ENCODE measurements around the gene DIP2A.

Gene DIP2A

GRCh38 chr21:46616656-46617055 lies 158.0 kb downstream of the DIP2A start:
- H3K4me2 ChIP-seq (ENCODE audit: low read length) = no peak overlapping the region
- H3K27ac ChIP-seq (ENCODE audit: low read depth, low read length) = no peak overlapping the region
- H3K4me1 ChIP-seq (ENCODE audit: control insufficient read depth, low read length) = no peaks in the 10 kb centered on the region
- no peaks in the 10 kb centered on the region for H4K20me1 ChIP-seq (ENCODE audit: control insufficient read depth, insufficient read depth, low read depth, low read length)
- H3K9me3 ChIP-seq (ENCODE audit: control insufficient read depth, insufficient read depth, low read length) = no peaks in the 10 kb centered on the region
- H3K27me3 ChIP-seq (ENCODE audit: control insufficient read depth, low read length) = no peaks in the 10 kb centered on the region
- no peak overlapping the region for H3K4me3 ChIP-seq (ENCODE audit: low read length)
- no peaks in the 10 kb centered on the region for H3K9me2 ChIP-seq (replicated peaks; ENCODE audit: control insufficient read depth, low read length)
- no peaks in the 10 kb centered on the region for H3F3A ChIP-seq (ENCODE audit: control insufficient read depth, insufficient read depth)
- H3K79me2 ChIP-seq (ENCODE audit: control insufficient read depth, low read length) = no peaks in the 10 kb centered on the region
- no peaks in the 10 kb centered on the region for H3K36me3 ChIP-seq (ENCODE audit: control insufficient read depth, low read length)
- TF ChIP-seq EZH2phosphoT487 (IDR thresholded peaks at IDR 0.05; ENCODE audit: borderline replicate concordance, low read length) (no peak), CTCF (IDR thresholded peaks at IDR 0.05; ENCODE audit: low read depth, low read length, poor library complexity, severe bottlenecking) (no peak)

GRCh38 chr21:46617267-46618051 lies 158.8 kb downstream of the DIP2A start:
- no peak for TF ChIP-seq EZH2phosphoT487 (IDR thresholded peaks at IDR 0.05; ENCODE audit: borderline replicate concordance, low read length)
- H3K9me2 ChIP-seq (replicated peaks; ENCODE audit: control insufficient read depth, low read length) = no peaks in the 10 kb centered on the region
- no peak overlapping the region for H3K27ac ChIP-seq (ENCODE audit: low read depth, low read length)
- H3K79me2 ChIP-seq (ENCODE audit: control insufficient read depth, low read length) = no peaks in the 10 kb centered on the region
- no peaks in the 10 kb centered on the region for H3K4me1 ChIP-seq (ENCODE audit: control insufficient read depth, low read length)
- no peaks in the 10 kb centered on the region for H3K27me3 ChIP-seq (ENCODE audit: control insufficient read depth, low read length)
- no peak overlapping the region for H3K4me3 ChIP-seq (ENCODE audit: low read length)
- no peaks in the 10 kb centered on the region for H3K9me3 ChIP-seq (ENCODE audit: control insufficient read depth, insufficient read depth, low read length)
- no peaks in the 10 kb centered on the region for H4K20me1 ChIP-seq (ENCODE audit: control insufficient read depth, insufficient read depth, low read depth, low read length)
- no peak overlapping the region for H3K4me2 ChIP-seq (ENCODE audit: low read length)
- no peaks in the 10 kb centered on the region for H3K36me3 ChIP-seq (ENCODE audit: control insufficient read depth, low read length)
- H3F3A ChIP-seq (ENCODE audit: control insufficient read depth, insufficient read depth) = no peaks in the 10 kb centered on the region

- H3K4me2 ChIP-seq (ENCODE audit: low read length) = no peak overlapping the region
- H3K27me3 ChIP-seq (ENCODE audit: control insufficient read depth, low read length) = no peaks in the 10 kb centered on the region
- H3K4me3 ChIP-seq (ENCODE audit: low read length) = no peak overlapping the region
- H3K36me3 ChIP-seq (ENCODE audit: control insufficient read depth, low read length) = no peaks in the 10 kb centered on the region
- TF ChIP-seq EZH2phosphoT487 (IDR thresholded peaks at IDR 0.05; ENCODE audit: borderline replicate concordance, low read length) (no peak), CTCF (IDR thresholded peaks at IDR 0.05; ENCODE audit: low read depth, low read length, poor library complexity, severe bottlenecking) (no peak)
- H3F3A ChIP-seq (ENCODE audit: control insufficient read depth, insufficient read depth) = no peaks in the 10 kb centered on the region
- no peaks in the 10 kb centered on the region for H3K9me3 ChIP-seq (ENCODE audit: control insufficient read depth, insufficient read depth, low read length)
- H3K27ac ChIP-seq (ENCODE audit: low read depth, low read length) = no peak overlapping the region
- no peaks in the 10 kb centered on the region for H3K4me1 ChIP-seq (ENCODE audit: control insufficient read depth, low read length)
- no peaks in the 10 kb centered on the region for H3K9me2 ChIP-seq (replicated peaks; ENCODE audit: control insufficient read depth, low read length)
- H4K20me1 ChIP-seq (ENCODE audit: control insufficient read depth, insufficient read depth, low read depth, low read length) = no peaks in the 10 kb centered on the region
- H3K79me2 ChIP-seq (ENCODE audit: control insufficient read depth, low read length) = no peaks in the 10 kb centered on the region
Measured at GRCh38 chr21:46618738-46619379, 160.2 kb downstream of the DIP2A start.
